Glutamatergic neuron (in vitro differentiated cells): Measurements from ENCODE around the gene GSS. TPM values are rescaled to one million over a fixed set of nuclear protein-coding genes. Genes with fewer than 3 reads are reported as not detected.

ENCODE experiments used
- DNase-seq: peaks from one replicate; pipeline ENCODE4 v3.0.0; 2022
- H3K27ac Mint-ChIP-seq: one replicate; pipeline ENCODE4 v1.8.0; 2020; ENCODE audit warnings: mild to moderate bottlenecking, mixed read lengths, inconsistent platforms; ENCODE audit not compliant: unreplicated experiment
- H3K27me3 Mint-ChIP-seq: one replicate; pipeline ENCODE4 v1.8.0; 2020; ENCODE audit warnings: mild to moderate bottlenecking, moderate library complexity, mixed read lengths, inconsistent platforms; ENCODE audit not compliant: unreplicated experiment
- H3K36me3 Mint-ChIP-seq: one replicate; pipeline ENCODE4 v1.8.0; 2020; ENCODE audit warnings: mild to moderate bottlenecking, mixed read lengths, inconsistent platforms; ENCODE audit not compliant: unreplicated experiment
- H3K4me1 Mint-ChIP-seq: one replicate; pipeline ENCODE4 v1.8.0; 2020; ENCODE audit warnings: mild to moderate bottlenecking, low read depth, mixed read lengths, inconsistent platforms; ENCODE audit not compliant: unreplicated experiment
- H3K4me3 Mint-ChIP-seq: one replicate; pipeline ENCODE4 v1.8.0; 2020; ENCODE audit warnings: mild to moderate bottlenecking, mixed read lengths, inconsistent platforms; ENCODE audit not compliant: unreplicated experiment
- H3K9me3 Mint-ChIP-seq: one replicate; pipeline ENCODE4 v1.8.0; 2020; ENCODE audit warnings: mild to moderate bottlenecking, moderate library complexity, mixed read lengths, inconsistent platforms; ENCODE audit not compliant: unreplicated experiment
- CTCF ChIP-seq: fragments of 200-600 bp; sonication (generic); IDR thresholded peaks from one replicate; pipeline ENCODE4 v1.5.0; 2021; ENCODE audit not compliant: partially characterized antibody, unreplicated experiment
- total RNA-seq: library from RNA; stranded (reverse); fragmentation: NEBNext Ultra II Directional; extraction: Animal tissue kit (Norgen Biotek cat#: 25700); gene quantifications from one replicate; pipeline ENCODE4 v1.2.1, GENCODE V29; 2021; ENCODE audit not compliant: unreplicated experiment

Gene GSS
- total RNA-seq, 1 donor from 2014 or later, result 28.2 TPM

GRCh38 chr20:34977365-34978091, 21.9 kb upstream of the GSS start:
- TF ChIP-seq CTCF, result no peak
- H3K4me1 Mint-ChIP-seq, result peaks cover 16% of the 10 kb centered on the region
- H3K27ac Mint-ChIP-seq, result no peak overlapping the region
- DNase-seq, result no peak
- peaks cover 2% of the 10 kb centered on the region for H3K9me3 Mint-ChIP-seq
- no peak overlapping the region for H3K4me3 Mint-ChIP-seq
- H3K27me3 Mint-ChIP-seq, result peaks cover 3% of the 10 kb centered on the region
- H3K36me3 Mint-ChIP-seq, result no peaks in the 10 kb centered on the region

GRCh38 chr20:34976286-34976685, 20.7 kb upstream of the GSS start:
- Mint-ChIP-seq H3K27ac (no peak overlapping the region), H3K4me1 (peaks cover 9% of the 10 kb centered on the region), H3K4me3 (no peak overlapping the region), H3K9me3 (peaks cover 2% of the 10 kb centered on the region), H3K36me3 (no peaks in the 10 kb centered on the region), H3K27me3 (peaks cover 3% of the 10 kb centered on the region)
- no peak for TF ChIP-seq CTCF
- no peak for DNase-seq

GRCh38 chr20:34974246-34974645, 18.6 kb upstream of the GSS start:
- Mint-ChIP-seq H3K27ac (no peak overlapping the region), H3K4me1 (peaks cover 5% of the 10 kb centered on the region), H3K4me3 (no peak overlapping the region), H3K9me3 (peaks cover 2% of the 10 kb centered on the region), H3K27me3 (peaks cover 3% of the 10 kb centered on the region), H3K36me3 (no peaks in the 10 kb centered on the region)
- TF ChIP-seq CTCF, result no peak
- no peak for DNase-seq

GRCh38 chr20:34971561-34972235, 16.1 kb upstream of the GSS start:
- Mint-ChIP-seq H3K4me1 (no peaks in the 10 kb centered on the region), H3K4me3 (no peak overlapping the region), H3K27ac (no peak overlapping the region), H3K36me3 (no peaks in the 10 kb centered on the region), H3K27me3 (peaks cover 2% of the 10 kb centered on the region), H3K9me3 (peaks cover 2% of the 10 kb centered on the region)
- no peak for DNase-seq
- TF ChIP-seq CTCF, result no peak
